ENCODE results near the gene ASB8.
A peak's percentile ranks its signal among the peaks of the same experiment; 100 is the strongest.
"Not testable (repeated sequence)": the region's sequence is repeated elsewhere in the genome, so short reads cannot be mapped to it uniquely, and the experiment has no call there.

Gene ASB8

DNA sequence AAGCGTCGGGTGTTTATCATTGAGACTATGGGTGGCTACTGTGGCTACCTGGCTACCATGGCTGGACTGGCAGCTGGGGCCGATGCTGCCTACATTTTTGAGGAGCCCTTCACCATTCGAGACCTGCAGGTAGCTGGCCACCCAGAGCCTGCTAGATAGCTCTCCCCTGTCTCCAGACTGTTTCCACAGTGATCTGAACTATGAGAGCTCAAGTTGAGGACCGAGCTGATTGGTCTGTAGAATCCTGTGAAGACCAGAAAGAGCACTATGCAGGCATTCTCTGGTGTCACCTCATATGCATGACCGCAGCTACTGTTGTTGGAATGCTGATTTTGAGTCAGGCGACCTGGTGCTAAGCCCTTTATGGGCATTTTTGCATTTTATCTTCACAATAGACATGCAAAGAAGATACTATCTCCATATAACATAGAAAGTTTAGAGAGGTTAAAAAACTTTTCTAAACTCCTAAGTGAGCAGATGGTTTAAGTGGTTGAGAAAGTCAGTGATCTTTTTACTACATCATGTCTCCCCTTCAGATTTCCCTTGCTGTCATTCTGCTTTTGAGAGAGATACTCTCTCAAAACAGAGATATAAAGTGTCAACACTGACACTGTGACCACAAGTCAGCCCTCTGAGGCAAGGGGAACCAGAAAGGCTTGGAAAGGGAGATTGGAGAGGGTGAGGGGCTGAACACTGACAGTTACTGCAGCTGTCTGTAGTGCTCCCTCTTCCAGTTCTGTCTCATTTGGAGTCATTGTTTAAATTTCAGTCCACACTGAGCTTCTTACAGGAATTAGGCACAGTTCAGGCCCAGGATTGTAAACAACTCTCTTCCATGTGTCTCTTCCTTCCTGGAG lies 14.3 kb downstream of the ASB8 start:
- DNase-seq (ENCODE audit: low read depth) = no peak

- no peak for DNase-seq (ENCODE audit: low read depth)
These were observed 22.3 kb downstream of the ASB8 start for GRCh38 chr12:48135027-48135426.

DNA sequence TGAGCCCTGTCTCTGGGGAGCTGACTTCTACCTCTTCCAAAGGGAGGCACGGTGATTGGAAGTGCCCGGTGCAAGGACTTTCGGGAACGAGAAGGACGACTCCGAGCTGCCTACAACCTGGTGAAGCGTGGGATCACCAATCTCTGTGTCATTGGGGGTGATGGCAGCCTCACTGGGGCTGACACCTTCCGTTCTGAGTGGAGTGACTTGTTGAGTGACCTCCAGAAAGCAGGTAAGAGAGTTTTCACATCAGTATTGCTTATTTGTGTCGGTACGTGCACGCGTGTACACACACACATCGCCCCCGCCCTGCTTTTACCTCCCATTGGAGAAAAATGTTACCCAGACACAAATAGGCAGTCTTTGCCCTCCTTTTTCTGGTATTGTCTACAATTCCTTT lies 24.5 kb downstream of the ASB8 start:
- no peak for DNase-seq (ENCODE audit: low read depth)

- no peak for DNase-seq (ENCODE audit: low read depth)
These were observed 25.8 kb downstream of the ASB8 start for GRCh38 chr12:48131517-48131916.

DNA sequence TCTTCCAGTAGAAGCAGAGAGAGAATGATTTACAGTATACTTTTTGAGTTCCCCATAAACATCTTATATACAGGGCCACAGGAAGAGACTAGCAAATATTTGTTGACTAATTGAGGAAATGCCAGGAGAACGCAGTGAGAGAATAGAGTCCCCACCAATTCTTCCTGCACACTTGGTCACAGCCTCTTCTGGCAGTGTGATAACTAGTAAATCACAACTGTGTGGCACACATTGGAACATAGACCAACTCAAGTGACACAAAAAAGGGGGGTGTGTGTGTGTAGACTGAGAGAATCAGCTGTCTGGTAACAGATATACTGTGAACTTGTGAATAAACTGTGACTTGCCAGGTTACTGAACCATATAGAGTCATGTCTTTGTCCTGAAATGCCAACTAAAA lies 27.9 kb downstream of the ASB8 start:
- no peak for DNase-seq (ENCODE audit: low read depth)

DNA sequence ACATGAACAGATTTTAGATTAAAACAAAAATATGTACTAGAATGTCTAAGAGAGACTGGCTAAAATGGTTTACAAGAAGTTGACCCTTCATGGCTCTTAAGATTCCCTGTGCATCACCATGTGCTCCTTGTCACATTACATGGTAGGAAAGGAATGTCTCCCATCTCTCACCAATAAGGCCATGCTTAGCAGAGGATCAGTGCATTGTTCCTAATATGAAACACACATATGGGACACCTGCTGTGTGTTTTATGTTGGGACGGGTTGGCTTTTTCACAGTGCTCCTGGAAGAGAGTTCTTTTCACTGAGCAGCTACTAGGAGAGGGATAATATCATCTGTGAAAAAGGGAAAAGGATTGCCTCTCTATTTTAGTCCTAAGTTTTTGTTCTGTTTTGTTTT lies 28.5 kb downstream of the ASB8 start:
- DNase-seq (ENCODE audit: low read depth) = no peak

- DNase-seq (ENCODE audit: low read depth) = no peak
These were observed 30.2 kb downstream of the ASB8 start for GRCh38 chr12:48126953-48127630.

DNA sequence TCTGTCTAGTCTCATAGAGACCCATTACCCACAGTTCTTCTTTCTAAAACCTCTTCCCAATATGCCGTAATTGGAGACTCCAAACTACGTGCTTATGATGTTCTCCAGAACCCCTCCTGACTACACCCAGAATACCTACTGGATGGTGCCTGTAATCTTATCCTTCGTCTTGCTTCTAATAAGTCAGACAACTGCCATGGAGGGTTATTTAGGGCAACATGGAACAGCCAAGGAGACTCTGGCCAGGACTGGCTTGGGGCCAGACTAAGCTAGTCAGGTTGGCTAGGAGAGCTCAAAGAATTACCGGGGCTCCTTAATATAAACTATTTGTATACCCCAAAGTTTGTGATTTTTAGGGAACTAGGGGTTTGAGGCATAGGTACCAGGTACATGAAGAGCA lies 31.3 kb downstream of the ASB8 start:
- no peak for DNase-seq (ENCODE audit: low read depth)

DNA sequence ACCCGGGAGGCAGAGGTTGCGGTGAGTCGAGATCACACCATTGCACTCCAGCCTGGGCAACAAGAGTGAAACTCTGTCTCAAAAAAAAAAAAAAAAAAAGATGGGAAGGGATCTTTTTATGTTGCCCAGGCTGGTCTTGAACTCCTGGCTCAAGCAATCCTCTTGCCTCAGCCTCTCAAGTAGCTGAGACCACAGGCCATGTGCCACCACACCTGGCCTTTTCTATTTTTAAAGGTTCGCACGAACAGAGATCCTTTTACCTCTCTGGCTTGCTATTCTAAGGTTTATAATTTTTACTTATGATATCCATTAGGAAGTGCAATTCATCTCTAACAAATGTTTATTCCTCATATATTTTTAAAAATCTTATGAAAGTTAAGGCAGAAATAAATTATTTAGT lies 31.8 kb downstream of the ASB8 start:
- not testable (repeated sequence) for DNase-seq (ENCODE audit: low read depth)

GRCh38 chr12:48123169-48123568 lies 34.1 kb downstream of the ASB8 start:
- DNase-seq (ENCODE audit: low read depth) = no peak

GRCh38 chr12:48122065-48122834 lies 35.1 kb downstream of the ASB8 start:
- DNase-seq (ENCODE audit: low read depth) = no peak

DNA sequence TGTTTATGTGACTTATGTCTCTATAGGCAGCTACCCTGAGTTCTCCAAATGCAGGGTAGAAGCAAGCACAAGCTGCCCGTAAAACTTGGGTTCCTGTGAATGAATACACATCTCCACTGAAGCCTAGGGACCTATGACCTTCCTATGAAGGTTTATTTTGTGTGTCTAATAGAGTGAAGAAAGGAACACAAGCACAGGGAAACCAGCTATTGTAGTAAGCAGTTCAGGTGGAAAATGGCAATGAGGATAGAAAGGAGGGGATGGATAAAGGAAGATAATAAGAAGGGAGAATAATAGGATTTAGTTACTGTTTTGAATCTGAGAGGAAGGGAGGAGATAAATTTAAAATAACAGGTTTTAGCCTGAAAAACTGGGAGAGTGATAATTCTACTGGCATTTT lies 35.8 kb downstream of the ASB8 start:
- no peak for DNase-seq (ENCODE audit: low read depth)

- DNase-seq (ENCODE audit: low read depth) = no peak
These were observed 37.5 kb downstream of the ASB8 start for GRCh38 chr12:48119834-48120195.

GRCh38 chr12:48119078-48119833 lies 38.1 kb downstream of the ASB8 start, which contains the start of gene PFKM:
Gene PFKM, plus strand, starts transcription at chr12:48119364. Its CDS starts 3,411 bp downstream, at chr12:48122775.
- DNase-seq (ENCODE audit: low read depth) = peak; percentile 83

- DNase-seq (ENCODE audit: low read depth) = no peak
These were observed 38.9 kb downstream of the ASB8 start for GRCh38 chr12:48118284-48118871.

- DNase-seq (ENCODE audit: low read depth) = no peak
These were observed 41.4 kb downstream of the ASB8 start for GRCh38 chr12:48115957-48116356.

- not testable (repeated sequence) for DNase-seq (ENCODE audit: low read depth)
These were observed 46.0 kb downstream of the ASB8 start for GRCh38 chr12:48111312-48111693.

DNA sequence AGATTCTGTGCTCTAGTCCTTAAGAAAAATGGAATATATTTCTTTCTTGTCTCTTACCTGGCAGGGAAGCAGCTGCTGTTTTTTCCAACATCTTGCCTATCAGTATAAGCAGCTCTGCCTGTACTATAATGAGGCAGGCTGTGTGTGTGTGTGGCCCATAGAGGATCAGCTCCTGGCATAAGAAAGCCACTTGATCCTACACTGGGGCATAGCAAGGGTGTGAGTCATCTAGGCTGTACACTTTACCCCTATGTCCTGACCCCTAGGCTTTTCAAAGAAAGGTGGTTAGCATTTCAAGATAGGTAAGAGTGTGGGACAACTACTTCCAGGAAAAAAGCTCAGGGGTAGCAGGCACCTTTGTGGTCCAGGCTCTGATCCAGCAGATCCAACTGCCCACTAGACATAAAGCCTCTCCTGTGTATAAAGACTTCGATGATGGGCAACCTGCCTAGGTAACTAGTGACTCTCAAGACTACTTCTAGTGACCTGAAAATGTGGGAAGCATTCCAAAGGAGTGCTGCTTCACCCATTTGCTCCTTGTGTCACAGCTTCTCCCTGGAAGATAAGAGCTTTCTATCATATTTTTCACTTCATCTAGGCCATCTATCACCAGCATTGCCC lies 46.5 kb downstream of the ASB8 start:
- no peak for DNase-seq (ENCODE audit: low read depth)

GRCh38 chr12:48109424-48109823 lies 47.9 kb downstream of the ASB8 start:
- DNase-seq (ENCODE audit: low read depth) = no peak

DNA sequence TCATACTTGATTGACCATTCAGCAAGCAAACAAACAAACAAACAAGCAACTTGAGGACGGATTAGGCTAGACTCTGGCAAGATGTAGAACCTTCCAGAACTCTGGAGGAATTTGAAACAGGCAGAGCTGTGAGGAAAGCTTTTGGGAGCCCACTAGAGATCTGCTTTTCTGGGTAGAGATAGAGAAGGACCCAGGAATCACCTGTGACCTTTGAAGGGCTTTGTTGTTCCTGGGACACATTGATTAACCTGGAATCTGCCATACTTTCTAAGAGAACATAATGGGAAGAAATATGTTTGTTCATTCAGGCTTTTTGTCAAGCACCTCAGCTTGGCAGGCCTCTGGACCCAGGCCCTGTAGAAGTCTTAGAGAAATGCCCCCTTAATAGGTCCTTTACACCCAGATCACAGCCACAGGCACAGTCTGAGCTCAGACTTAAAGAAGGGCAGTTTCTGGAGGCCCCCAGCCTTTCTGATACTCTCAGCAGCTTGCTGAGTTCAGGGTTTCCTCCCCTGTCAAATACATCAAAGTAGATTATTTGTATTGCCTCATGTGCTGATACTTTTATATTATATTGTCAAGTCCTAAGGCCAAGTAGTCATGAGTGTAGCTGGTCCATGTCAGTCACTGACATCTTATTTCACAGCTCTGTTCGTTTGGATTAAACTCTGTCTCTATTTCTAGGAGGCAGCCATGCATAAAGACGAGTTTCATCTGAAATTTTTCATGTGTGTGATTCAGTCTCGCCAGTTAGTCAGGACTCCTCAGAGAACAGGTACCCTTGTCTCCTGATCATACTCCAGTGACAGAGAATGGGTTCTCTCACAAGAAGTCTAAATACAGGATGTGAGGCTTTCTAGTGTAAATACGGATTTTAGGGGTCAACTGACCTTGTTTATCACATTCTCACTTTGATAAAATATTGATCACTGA lies 50.4 kb downstream of the ASB8 start:
- no peak for DNase-seq (ENCODE audit: low read depth)

All from CMK (cell line).